GM18951 (cell line): Measurements from ENCODE around the gene MROH2A.

ENCODE experiments used
- POLR2A ChIP-seq: IDR thresholded peaks from 4 replicates; pipeline ENCODE4 v1.6.1; 2011; ENCODE audit warnings: mild to moderate bottlenecking; ENCODE audit not compliant: insufficient read length, insufficient read depth; ENCODE audit errors: extremely low read depth
- in situ Hi-C: fragments of 300-500 bp; cut with MboI; formaldehyde crosslinking; loops from one replicate; pipeline ENCODE4 v1.12.0; 2022; ENCODE audit warnings: low sequenced_read_pairs, mixed read lengths, inconsistent platforms; ENCODE audit not compliant: unreplicated experiment

The MROH2A gene

DNA sequence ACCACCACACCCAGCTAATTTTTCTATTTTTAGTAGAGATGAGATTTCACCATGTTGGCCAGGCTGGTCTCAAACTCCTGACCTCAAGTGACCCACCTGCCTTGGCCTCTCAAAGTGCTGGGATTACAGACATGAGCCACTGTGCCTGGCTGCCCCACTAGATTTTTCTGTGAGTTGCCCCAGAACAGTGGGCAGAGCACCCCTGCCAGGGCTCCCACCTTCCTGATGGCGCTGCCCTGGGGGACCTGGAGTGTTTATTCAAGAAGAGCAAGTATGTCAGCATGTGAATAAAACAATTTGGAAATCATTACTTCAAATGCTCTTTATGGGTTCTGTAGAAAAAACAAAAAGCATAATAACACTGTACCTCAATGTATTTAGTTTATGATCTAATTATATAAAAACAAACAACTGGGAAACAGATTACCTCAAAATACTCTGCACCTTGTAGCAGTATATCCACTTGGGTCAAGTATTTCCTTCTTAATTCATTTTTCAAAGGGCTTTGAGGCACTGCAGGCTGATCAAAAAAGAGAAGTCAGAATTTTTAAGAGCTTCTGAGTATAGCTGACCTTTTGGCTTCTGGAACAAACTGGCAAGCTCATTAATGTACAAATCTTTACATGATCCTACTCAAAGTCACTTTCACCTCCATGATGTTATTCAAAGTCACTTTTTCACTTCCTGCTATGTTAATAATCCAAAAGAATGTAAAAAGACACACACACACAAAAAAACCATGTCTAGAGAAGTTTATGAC lies 67.4 kb downstream of the MROH2A start:
- in situ Hi-C loops, result no loop called here

GRCh38 chr2:233846387-233847247 lies 68.5 kb downstream of the MROH2A start:
- no peak for TF ChIP-seq POLR2A
- in situ Hi-C loops, result no loop called here

More for the DNA sequence above, 67.4 kb downstream of the MROH2A start:
- TF ChIP-seq POLR2A, result no peak

- in situ Hi-C loops, result no loop called here
Observed at GRCh38 chr2:233847248-233847898, 69.2 kb downstream of the MROH2A start.

DNA sequence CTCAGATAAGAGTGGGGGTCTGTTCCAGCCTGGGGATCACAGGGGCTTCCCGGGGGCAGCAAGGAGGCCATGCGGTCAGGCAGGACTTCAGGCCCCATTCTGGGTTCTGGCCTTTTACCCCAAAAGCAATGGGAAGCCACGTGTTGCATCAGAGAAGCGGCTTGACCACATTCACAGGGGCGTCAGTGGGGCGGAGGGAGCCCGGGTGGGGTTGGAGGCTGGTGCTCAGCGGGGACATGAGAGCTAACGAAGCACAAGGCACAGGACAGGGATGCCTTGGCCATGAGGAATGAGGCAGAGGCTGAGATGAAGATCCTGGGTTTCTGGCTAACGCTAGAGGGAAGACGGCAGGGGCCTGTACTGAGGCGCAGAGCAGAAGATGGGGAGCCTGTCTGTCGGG lies 70.1 kb downstream of the MROH2A start:
- in situ Hi-C loops, result no loop called here

More at GRCh38 chr2:233847248-233847898, 69.2 kb downstream of the MROH2A start:
- no peak for TF ChIP-seq POLR2A

GRCh38 chr2:233849607-233850271 lies 71.6 kb downstream of the MROH2A start:
- TF ChIP-seq POLR2A, result no peak
- in situ Hi-C loops, result no loop called here

More for the DNA sequence above, 70.1 kb downstream of the MROH2A start:
- no peak for TF ChIP-seq POLR2A

- TF ChIP-seq POLR2A, result no peak
Observed at GRCh38 chr2:233850745-233851144, 72.6 kb downstream of the MROH2A start.

DNA sequence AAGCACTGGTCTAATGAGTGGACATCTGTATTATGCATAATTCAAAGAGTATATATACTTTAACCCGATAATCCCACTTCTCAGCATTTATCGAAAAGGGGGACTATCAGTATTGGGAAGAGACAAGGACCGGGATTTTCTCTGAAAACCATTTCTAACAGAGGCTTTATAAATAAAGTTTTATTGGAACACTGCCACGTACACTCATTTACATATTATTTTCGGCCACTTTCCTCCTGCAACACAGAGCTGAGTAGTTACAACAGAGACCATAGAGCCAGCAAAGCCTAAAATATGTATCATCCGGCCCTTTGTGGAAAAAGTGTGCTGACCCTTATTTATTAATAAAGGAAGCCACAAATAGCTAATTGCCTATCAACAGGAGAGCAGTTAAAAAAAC lies 73.0 kb downstream of the MROH2A start:
- in situ Hi-C loops, result no loop called here
- no peak for TF ChIP-seq POLR2A

More at GRCh38 chr2:233850745-233851144, 72.6 kb downstream of the MROH2A start:
- in situ Hi-C loops, result no loop called here

DNA sequence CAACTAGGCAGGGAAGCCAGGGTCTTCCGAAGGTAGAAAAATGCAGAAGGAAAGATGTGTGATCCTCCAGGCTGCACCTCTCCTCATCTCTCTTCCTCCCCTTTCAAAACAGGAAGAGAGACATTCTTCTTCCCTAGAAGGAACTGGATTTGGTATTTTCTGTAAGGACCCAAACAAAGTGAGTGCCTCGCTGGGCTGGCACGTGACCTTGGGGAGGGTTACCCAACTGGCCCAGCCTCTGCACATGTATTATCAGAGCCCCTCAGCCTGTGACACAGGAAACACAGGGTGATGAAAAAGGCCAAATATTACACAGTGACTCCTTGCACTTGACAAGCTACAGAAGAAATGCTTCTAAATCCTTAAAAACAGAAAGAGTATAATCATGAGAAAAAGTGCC lies 73.9 kb downstream of the MROH2A start:
- TF ChIP-seq POLR2A, result no peak
- in situ Hi-C loops, result no loop called here

DNA sequence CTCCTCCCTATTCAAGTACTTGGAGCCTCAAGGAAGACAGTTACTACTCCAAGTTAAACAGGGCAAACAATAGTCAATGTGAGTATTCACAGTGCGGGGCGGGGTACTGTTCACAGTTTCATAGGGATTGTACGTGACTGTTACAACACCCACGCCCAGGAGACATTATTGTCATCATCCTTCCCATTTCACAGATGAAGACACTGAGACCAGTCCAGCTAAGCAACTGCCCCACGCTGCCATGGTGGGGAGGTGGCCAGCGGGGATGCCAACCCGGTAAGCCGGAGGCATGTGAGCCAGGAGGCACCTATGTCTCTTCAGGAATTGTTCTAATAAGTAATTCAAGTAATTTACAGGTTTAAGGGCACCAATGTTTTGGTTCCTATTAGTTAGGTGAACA lies 75.2 kb downstream of the MROH2A start:
- in situ Hi-C loops, result no loop called here

GRCh38 chr2:233853883-233854240 lies 75.7 kb downstream of the MROH2A start:
- in situ Hi-C loops, result no loop called here
- no peak for TF ChIP-seq POLR2A

More for the DNA sequence above, 75.2 kb downstream of the MROH2A start:
- no peak for TF ChIP-seq POLR2A

- in situ Hi-C loops, result no loop called here
- TF ChIP-seq POLR2A, result peak; percentile 82
Observed at GRCh38 chr2:233854241-233854981, 76.3 kb downstream of the MROH2A start, which contains the start of gene HJURP. HJURP (minus strand) TSS chr2:233854535; CDS start chr2:233854500, 35 bp downstream.

- in situ Hi-C loops, result no loop called here
Observed at GRCh38 chr2:233855345-233855744, 77.2 kb downstream of the MROH2A start.

GRCh38 chr2:233856184-233856583 lies 78.1 kb downstream of the MROH2A start:
- in situ Hi-C loops, result no loop called here
- TF ChIP-seq POLR2A, result no peak

More at GRCh38 chr2:233855345-233855744, 77.2 kb downstream of the MROH2A start:
- TF ChIP-seq POLR2A, result no peak
